Kidney (tissue), 14 donors: ENCODE results near the gene PTPRJ. TPM values are rescaled to one million over a fixed set of nuclear protein-coding genes. Genes with fewer than 3 reads are reported as not detected.
A peak's percentile ranks its signal among the peaks of the same experiment; 100 is the strongest.

ENCODE experiments used
- DNase-seq, 5 donors: peaks; one replicate each; pipeline ENCODE4 v3.0.0-alpha.2; 2013 to 2020
- FAIRE-seq: peaks from 2 replicates; lab custom pipeline; 2012; peaks lifted over from hg19 to GRCh38; lab: Jason Lieb, UNC
- H3K27ac ChIP-seq, 2 donors: one replicate each; pipeline ENCODE4 v1.7.0; 2013; ENCODE audit warnings: low read depth in 2 of 2, low read length in 2 of 2, inconsistent platforms in 1 of 2
- H3K27me3 ChIP-seq: one replicate; pipeline ENCODE4 v1.7.1; 2013; ENCODE audit warnings: low read length, inconsistent platforms; ENCODE audit not compliant: control insufficient read depth, insufficient read depth
- H3K36me3 ChIP-seq, 3 donors: one replicate each; pipeline versions ENCODE4 v1.7.0 to v1.7.1; 2013; ENCODE audit warnings: low read length in 3 of 3, control low read depth in 1 of 3, inconsistent platforms in 1 of 3; ENCODE audit not compliant: insufficient read depth in 3 of 3, control insufficient read depth in 2 of 3
- H3K4me1 ChIP-seq, 3 donors: one replicate each; pipeline versions ENCODE4 v1.7.0 to v1.7.1; 2013; ENCODE audit warnings: low read length in 3 of 3, inconsistent platforms in 1 of 3, low read depth in 1 of 3; ENCODE audit not compliant: control insufficient read depth in 2 of 3, insufficient read depth in 2 of 3
- H3K4me3 ChIP-seq, 3 donors: one replicate each; pipeline versions ENCODE4 v1.7.0 to v1.8.1; 2013; ENCODE audit warnings: low read length in 3 of 3, control low read depth in 1 of 3, inconsistent platforms in 1 of 3
- H3K9ac ChIP-seq, 3 donors: one replicate each; pipeline versions ENCODE4 v1.7.0 to v1.7.1; 2013; ENCODE audit warnings: low read length in 3 of 3, control low read depth in 1 of 3, inconsistent platforms in 1 of 3
- H3K9me3 ChIP-seq, 3 donors: one replicate each; pipeline versions ENCODE4 v1.7.0 to v1.7.1; 2013; ENCODE audit warnings: low read length in 3 of 3, control low read depth in 1 of 3, inconsistent platforms in 1 of 3; ENCODE audit not compliant: control insufficient read depth in 2 of 3, insufficient read depth in 1 of 3
- CTCF ChIP-seq: IDR thresholded peaks from 3 replicates; pipeline ENCODE4 v1.5.1; 2012; ENCODE audit warnings: mild to moderate bottlenecking, moderate library complexity, borderline replicate concordance; ENCODE audit not compliant: insufficient read depth; ENCODE audit errors: extremely low read depth
- intact Hi-C: fragments of 100-400 bp; cut with DNase I; formaldehyde crosslinking; loops from one replicate; pipeline ENCODE4 v1.11.1; 2022
- polyA plus RNA-seq: library from polyadenylated mRNA; stranded (reverse); fragments of 350-450 nt; fragmentation: Illumina TruSeq; extraction: RNeasy Lipid Tissue Mini Kit (QIAGEN cat#74804); gene quantifications from one replicate; pipeline ENCODE4 v1.2.3, GENCODE V29; 2014; ENCODE audit warnings: low read depth, low replicate concordance; ENCODE audit not compliant: insufficient read depth
- total RNA-seq: library from RNA; stranded (reverse); fragmentation: NEBNext Ultra II Directional; extraction: Animal tissue kit (Norgen Biotek cat#: 25700); gene quantifications from one replicate; pipeline ENCODE4 v1.2.1, GENCODE V29; 2021
- donor health status: control.
- donor health status: control.
- donor health status: control.
- donor health status: control.
- donor health status: control.
- donor health status: DM: yes; HTN: yes; CAD: no.
- donor health status: Normal renal cell carcinoma (clear cell type).

PTPRJ gene
- total and polyA plus RNA-seq, 2 donors from 2014 or later: 9.2 to 80.5 TPM

- Histone ChIP-seq H3K9ac (no peak overlapping the region), H3K4me3 (no peak overlapping the region), H3K36me3 (no peaks in the 10 kb centered on the region), H3K27ac (no peak overlapping the region), H3K4me1 (peaks cover 0 to 11% (median 7%) of the 10 kb centered on the region in 3 donors), H3K27me3 (no peaks in the 10 kb centered on the region), H3K9me3 (no peaks in the 10 kb centered on the region)
- no peak for FAIRE-seq
- intact Hi-C loops: no loop called here
- no peak for TF ChIP-seq CTCF
- DNase-seq: no peak
These were observed 99.2 kb downstream of the PTPRJ start for GRCh38 chr11:48079596-48079995.

- peak overlapping the region in 1 of 2 donors; percentile 0 for H3K27ac ChIP-seq
- DNase-seq: no peak
- intact Hi-C loops: no loop called here
- H3K4me1 ChIP-seq: peaks cover 0 to 11% (median 7%) of the 10 kb centered on the region in 3 donors
- H3K9me3 ChIP-seq: no peaks in the 10 kb centered on the region
- TF ChIP-seq CTCF: no peak
- no peak overlapping the region for H3K4me3 ChIP-seq
- FAIRE-seq: no peak
- no peak overlapping the region for H3K9ac ChIP-seq
- H3K27me3 ChIP-seq: no peaks in the 10 kb centered on the region
- no peaks in the 10 kb centered on the region for H3K36me3 ChIP-seq
These were observed 100.0 kb downstream of the PTPRJ start for GRCh38 chr11:48080301-48080861.

GRCh38 chr11:48081151-48082010, 101.0 kb downstream of the PTPRJ start:
- peaks cover 0 to 12% (median 7%) of the 10 kb centered on the region in 3 donors for H3K4me1 ChIP-seq
- TF ChIP-seq CTCF: no peak
- H3K36me3 ChIP-seq: no peaks in the 10 kb centered on the region
- DNase-seq: peak in 2 of 5 donors; percentile 13 to 84
- H3K9ac ChIP-seq: no peak overlapping the region
- no peak for FAIRE-seq
- H3K27ac ChIP-seq: peak overlapping the region; percentile 38 to 66
- H3K27me3 ChIP-seq: no peaks in the 10 kb centered on the region
- no peak overlapping the region for H3K4me3 ChIP-seq
- intact Hi-C loops: no loop called here
- no peaks in the 10 kb centered on the region for H3K9me3 ChIP-seq
